HepG2 (cell line): ENCODE results near the gene TIMM10. TPM values are rescaled to one million over a fixed set of nuclear protein-coding genes. Genes with fewer than 3 reads are reported as not detected.
A peak's percentile ranks its signal among the peaks of the same experiment; 100 is the strongest.

Experiments
- ARID2 ChIP-seq: sonication (generic); formaldehyde crosslinking; IDR thresholded peaks from 2 replicates; pipeline ENCODE4 v1.8.1; 2022; ENCODE audit warnings: mild to moderate bottlenecking, missing genetic modification reagents, borderline replicate concordance
- ATRX ChIP-seq: sonication (generic); formaldehyde crosslinking; IDR thresholded peaks from 2 replicates; pipeline ENCODE4 v1.4.0; 2020; ENCODE audit warnings: missing genetic modification reagents, borderline replicate concordance
- CBX1 ChIP-seq: IDR thresholded peaks from one replicate; pipeline ENCODE4 v1.6.1; 2016; ENCODE audit warnings: antibody characterized with exemption, low read depth
- CEBPG ChIP-seq: IDR thresholded peaks from 2 replicates; pipeline ENCODE4 v1.6.1; 2016
- CENPT ChIP-seq: sonication (generic); formaldehyde crosslinking; IDR thresholded peaks from 2 replicates; pipeline ENCODE4 v1.8.0; 2022; ENCODE audit warnings: low read depth, mild to moderate bottlenecking, moderate library complexity, missing genetic modification reagents
- DMAP1 ChIP-seq: IDR thresholded peaks from 2 replicates; pipeline ENCODE4 v1.6.1; 2016
- EED ChIP-seq: sonication (generic); formaldehyde crosslinking; IDR thresholded peaks from 2 replicates; pipeline ENCODE4 v1.5.0; 2020; ENCODE audit warnings: mild to moderate bottlenecking, missing genetic modification reagents
- FLYWCH1 ChIP-seq: sonication (generic); formaldehyde crosslinking; IDR thresholded peaks from 2 replicates; pipeline ENCODE4 v1.8.1; 2023; ENCODE audit warnings: mild to moderate bottlenecking, missing genetic modification reagents
- IKZF4 ChIP-seq: sonication (generic); formaldehyde crosslinking; IDR thresholded peaks from 2 replicates; pipeline ENCODE4 v1.5.1; 2020; ENCODE audit warnings: borderline replicate concordance, mild to moderate bottlenecking, low read depth, missing genetic modification reagents; ENCODE audit errors: not compliant biosample characterization
- IRF2 ChIP-seq: IDR thresholded peaks from 2 replicates; pipeline ENCODE4 v1.6.1; 2018; ENCODE audit warnings: missing genetic modification reagents, missing compliant biosample characterization
- MED1 ChIP-seq: sonication (generic); formaldehyde crosslinking; IDR thresholded peaks from 2 replicates; pipeline ENCODE4 v1.4.0; 2020; ENCODE audit warnings: missing genetic modification reagents
- MTERF4 ChIP-seq: sonication (generic); formaldehyde crosslinking; IDR thresholded peaks from 2 replicates; pipeline ENCODE4 v1.8.0; 2023; ENCODE audit warnings: mild to moderate bottlenecking, missing genetic modification reagents
- NAIF1 ChIP-seq: sonication (generic); formaldehyde crosslinking; IDR thresholded peaks from 2 replicates; pipeline ENCODE4 v1.5.0; 2020; ENCODE audit warnings: mild to moderate bottlenecking, missing genetic modification reagents, borderline replicate concordance
- NCOA5 ChIP-seq: sonication (generic); formaldehyde crosslinking; IDR thresholded peaks from 2 replicates; pipeline ENCODE4 v1.4.0; 2020; ENCODE audit warnings: missing genetic modification reagents
- NONO ChIP-seq, 2 experiments: fragments of 450-650 bp in 1 of 2; sonication (generic) in 1 of 2; formaldehyde crosslinking in 1 of 2; IDR thresholded peaks in 1 of 2; conservative IDR thresholded peaks in 1 of 2; 2 replicates each; pipeline versions ENCODE4 v1.6.1 to v1.8.0; 2017 to 2022; ENCODE audit warnings: mild to moderate bottlenecking in 1 of 2, missing genetic modification reagents in 1 of 2, moderate library complexity in 1 of 2
- PCBP1 ChIP-seq: fragments of 200-400 bp; formaldehyde crosslinking; IDR thresholded peaks from 2 replicates; pipeline ENCODE4 v1.6.1; 2017; ENCODE audit warnings: mild to moderate bottlenecking, low read depth, low read length, borderline replicate concordance
- RFX1 ChIP-seq: fragments of 450-650 bp; IDR thresholded peaks from 2 replicates; pipeline ENCODE4 v1.6.1; 2017
- RORA ChIP-seq: sonication (generic); formaldehyde crosslinking; IDR thresholded peaks from 2 replicates; pipeline ENCODE4 v1.5.0; 2020; ENCODE audit warnings: mild to moderate bottlenecking, missing genetic modification reagents, moderate library complexity
- SCMH1 ChIP-seq: sonication (generic); formaldehyde crosslinking; IDR thresholded peaks from 2 replicates; pipeline ENCODE4 v1.9.0; 2021; ENCODE audit warnings: missing genetic modification reagents, mild to moderate bottlenecking, borderline replicate concordance
- SRF ChIP-seq: IDR thresholded peaks from 2 replicates; pipeline ENCODE4 v1.6.1; 2011; ENCODE audit warnings: mild to moderate bottlenecking, low read depth, low read length, moderate library complexity
- ZBTB7A ChIP-seq: sonication (generic); formaldehyde crosslinking; IDR thresholded peaks from 2 replicates; pipeline ENCODE4 v1.8.0; 2022; ENCODE audit warnings: mild to moderate bottlenecking, missing genetic modification reagents
- ZBTB7B ChIP-seq: sonication (generic); formaldehyde crosslinking; IDR thresholded peaks from 2 replicates; pipeline ENCODE4 v1.4.0; 2020; ENCODE audit warnings: missing genetic modification reagents
- ZFP37 ChIP-seq: sonication (generic); formaldehyde crosslinking; IDR thresholded peaks from 2 replicates; pipeline ENCODE4 v1.4.0; 2020; ENCODE audit warnings: missing genetic modification reagents, borderline replicate concordance
- ZNF12 ChIP-seq: sonication (generic); formaldehyde crosslinking; IDR thresholded peaks from 2 replicates; pipeline ENCODE4 v1.5.0; 2020; ENCODE audit warnings: missing genetic modification reagents
- ZNF367 ChIP-seq: sonication (generic); formaldehyde crosslinking; IDR thresholded peaks from 2 replicates; pipeline ENCODE4 v1.4.0; 2020; ENCODE audit warnings: missing genetic modification reagents, borderline replicate concordance
- ZNF382 ChIP-seq: sonication (generic); formaldehyde crosslinking; IDR thresholded peaks from 2 replicates; pipeline ENCODE4 v1.5.0; 2020; ENCODE audit warnings: missing genetic modification reagents, mild to moderate bottlenecking, borderline replicate concordance
- ZNF75D ChIP-seq: sonication (generic); formaldehyde crosslinking; IDR thresholded peaks from 2 replicates; pipeline ENCODE4 v1.8.1; 2023; ENCODE audit warnings: missing genetic modification reagents, mild to moderate bottlenecking, borderline replicate concordance
- polyA plus RNA-seq, 8 experiments: library from polyadenylated mRNA; depleted of rRNA in 3 of 8; stranded (reverse) in 7 of 8; unstranded in 1 of 8; fragments of >200 nt; fragmentation: Illumina TruSeq in 4 of 8; extraction: Trizol in 4 of 8; gene quantifications; 2 replicates each; pipeline versions ENCODE4 v1.2.1 to v1.2.3, GENCODE V29; 2011 to 2016; ENCODE audit warnings: low read depth in 4 of 8, missing spikeins in 1 of 8, mixed read lengths in 1 of 8; ENCODE audit not compliant: insufficient read depth in 1 of 8
- total RNA-seq, 5 experiments: library from RNA; depleted of rRNA; stranded (reverse); fragments of >200 nt; fragmentation: Illumina TruSeq; extraction: Trizol; gene quantifications; 2 replicates each; pipeline ENCODE4 v1.2.3, GENCODE V29; 2016; ENCODE audit warnings: low read depth in 1 of 5
- TF ChIP-seq, protein P1 (sequence below): sonication (generic); formaldehyde crosslinking; IDR thresholded peaks from 2 replicates; pipeline ENCODE4 v1.9.0; 2021; ENCODE audit warnings: missing genetic modification reagents, borderline replicate concordance

Gene TIMM10
- total and polyA plus RNA-seq, 2 of the 13 experiments (the other 11 are each of a cell fraction or from before 2014, with no cell fraction given): 67.8 to 82.2 TPM

DNA sequence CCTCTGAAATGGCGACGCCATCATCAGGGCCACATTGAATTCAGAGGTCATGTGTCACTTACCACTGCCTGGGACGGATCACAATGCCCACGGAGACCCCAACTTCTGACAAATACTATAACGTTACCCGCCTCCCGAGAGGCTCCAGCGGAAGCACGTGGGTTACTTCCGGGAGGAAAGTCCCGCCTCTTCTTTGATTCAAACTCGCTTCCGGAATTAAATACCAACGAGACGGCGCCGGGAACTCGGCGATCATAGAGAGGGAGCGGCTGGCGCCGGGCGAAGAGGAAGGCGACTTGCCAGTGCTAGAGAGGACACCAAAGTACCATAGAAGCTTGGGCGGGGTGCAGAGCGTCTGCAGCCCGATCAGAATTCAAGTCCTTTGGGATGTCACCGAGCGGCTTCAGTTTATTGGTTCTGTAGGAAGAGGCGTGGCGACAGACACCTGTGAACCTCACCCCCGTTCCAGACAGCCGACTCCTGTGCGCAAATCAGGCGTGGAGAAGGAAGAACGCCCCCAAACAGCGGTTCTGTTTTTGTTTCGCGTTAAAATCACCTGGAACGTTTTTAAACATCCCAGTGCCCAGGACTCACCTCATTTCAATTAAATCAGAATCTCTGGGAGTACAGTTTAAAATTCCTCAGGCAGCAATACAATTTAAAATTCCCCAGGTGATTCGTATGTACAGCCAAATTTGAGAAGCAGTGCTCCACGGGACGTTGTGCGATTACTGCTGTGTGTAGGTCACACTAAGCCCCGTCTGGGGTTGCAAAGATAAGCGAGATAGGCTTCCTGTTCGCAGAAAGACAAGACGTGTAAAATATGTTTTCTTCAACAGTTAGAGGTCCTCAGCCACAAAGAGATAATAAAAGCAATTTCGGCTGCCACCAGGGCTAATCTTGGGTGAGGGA is at the start of gene TIMM10 (continued):
- TF ChIP-seq ZFP37 (CRISPR knock-in tag): 0 out of 2 replicates have a peak, but pooled peaks have one; percentile 19
- peak; percentile 87 for TF ChIP-seq NAIF1 (CRISPR knock-in tag)
- TF ChIP-seq SRF: peak; percentile 2; the same call in 1 of the 2 replicates
- TF ChIP-seq RFX1: no peak
- no peak for TF ChIP-seq ZNF75D (CRISPR knock-in tag)
- TF ChIP-seq ATRX (CRISPR knock-in tag): no peak
- TF ChIP-seq RORA: no peak
- no peak for TF ChIP-seq ARID2
- TF ChIP-seq NCOA5 (CRISPR knock-in tag): no peak
- TF ChIP-seq IRF2 (CRISPR knock-in tag): peak; percentile 84
- no peak for TF ChIP-seq CEBPG (CRISPR knock-in tag)
- TF ChIP-seq CENPT (CRISPR knock-in tag): no peak
- no peak for TF ChIP-seq ZNF382 (CRISPR knock-in tag)
- TF ChIP-seq ZNF367 (CRISPR knock-in tag): no peak
- TF ChIP-seq DMAP1: peak; percentile 88; the same call in 1 of the 2 replicates
- TF ChIP-seq FLYWCH1 (CRISPR knock-in tag): no peak
- peak; percentile 79 for TF ChIP-seq MED1 (CRISPR knock-in tag)
- TF ChIP-seq SCMH1 (CRISPR knock-in tag): no peak
- no peak for TF ChIP-seq NONO (IDR thresholded peaks at IDR 0.05)
- TF ChIP-seq NONO (CRISPR knock-in tag; conservative IDR thresholded peaks at IDR 0.05): peak; percentile 58
- TF ChIP-seq MTERF4 (CRISPR knock-in tag): no peak
- TF ChIP-seq, protein P1, sequence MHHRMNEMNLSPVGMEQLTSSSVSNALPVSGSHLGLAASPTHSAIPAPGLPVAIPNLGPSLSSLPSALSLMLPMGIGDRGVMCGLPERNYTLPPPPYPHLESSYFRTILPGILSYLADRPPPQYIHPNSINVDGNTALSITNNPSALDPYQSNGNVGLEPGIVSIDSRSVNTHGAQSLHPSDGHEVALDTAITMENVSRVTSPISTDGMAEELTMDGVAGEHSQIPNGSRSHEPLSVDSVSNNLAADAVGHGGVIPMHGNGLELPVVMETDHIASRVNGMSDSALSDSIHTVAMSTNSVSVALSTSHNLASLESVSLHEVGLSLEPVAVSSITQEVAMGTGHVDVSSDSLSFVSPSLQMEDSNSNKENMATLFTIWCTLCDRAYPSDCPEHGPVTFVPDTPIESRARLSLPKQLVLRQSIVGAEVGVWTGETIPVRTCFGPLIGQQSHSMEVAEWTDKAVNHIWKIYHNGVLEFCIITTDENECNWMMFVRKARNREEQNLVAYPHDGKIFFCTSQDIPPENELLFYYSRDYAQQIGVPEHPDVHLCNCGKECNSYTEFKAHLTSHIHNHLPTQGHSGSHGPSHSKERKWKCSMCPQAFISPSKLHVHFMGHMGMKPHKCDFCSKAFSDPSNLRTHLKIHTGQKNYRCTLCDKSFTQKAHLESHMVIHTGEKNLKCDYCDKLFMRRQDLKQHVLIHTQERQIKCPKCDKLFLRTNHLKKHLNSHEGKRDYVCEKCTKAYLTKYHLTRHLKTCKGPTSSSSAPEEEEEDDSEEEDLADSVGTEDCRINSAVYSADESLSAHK (CRISPR knock-in tag): no peak
- no peak for TF ChIP-seq IKZF4 (CRISPR knock-in tag)
- TF ChIP-seq ZNF12 (CRISPR knock-in tag): no peak
- TF ChIP-seq ZBTB7B (CRISPR knock-in tag): no peak; the same call in 1 of the 2 replicates
- TF ChIP-seq ZBTB7A (CRISPR knock-in tag): no peak
- TF ChIP-seq CBX1: peak; percentile 22
- TF ChIP-seq EED: no peak
- TF ChIP-seq PCBP1: no peak
